GM12891 (cell line): ENCODE measurements around the gene ITGA2B.

Experiments
- PAX5 ChIP-seq: IDR thresholded peaks from 2 replicates; pipeline ENCODE4 v1.6.1; 2011; ENCODE audit warnings: low read length, moderate library complexity, mild to moderate bottlenecking; ENCODE audit not compliant: insufficient read depth, severe bottlenecking
- POLR2A ChIP-seq: IDR thresholded peaks from 2 replicates; pipeline ENCODE4 v1.6.1; 2011; ENCODE audit warnings: low read depth, low read length, control low read depth
- POLR2AphosphoS5 ChIP-seq: IDR thresholded peaks from 2 replicates; pipeline ENCODE4 v1.6.1; 2011; ENCODE audit warnings: low read depth, low read length, control low read depth
- POU2F2 ChIP-seq: IDR thresholded peaks from 2 replicates; pipeline ENCODE4 v1.6.1; 2011; ENCODE audit warnings: low read depth, mild to moderate bottlenecking, control low read depth, low read length, moderate library complexity
- TAF1 ChIP-seq: IDR thresholded peaks from 2 replicates; pipeline ENCODE4 v1.6.1; 2011; ENCODE audit warnings: low read depth, low read length, control low read depth

DNA sequence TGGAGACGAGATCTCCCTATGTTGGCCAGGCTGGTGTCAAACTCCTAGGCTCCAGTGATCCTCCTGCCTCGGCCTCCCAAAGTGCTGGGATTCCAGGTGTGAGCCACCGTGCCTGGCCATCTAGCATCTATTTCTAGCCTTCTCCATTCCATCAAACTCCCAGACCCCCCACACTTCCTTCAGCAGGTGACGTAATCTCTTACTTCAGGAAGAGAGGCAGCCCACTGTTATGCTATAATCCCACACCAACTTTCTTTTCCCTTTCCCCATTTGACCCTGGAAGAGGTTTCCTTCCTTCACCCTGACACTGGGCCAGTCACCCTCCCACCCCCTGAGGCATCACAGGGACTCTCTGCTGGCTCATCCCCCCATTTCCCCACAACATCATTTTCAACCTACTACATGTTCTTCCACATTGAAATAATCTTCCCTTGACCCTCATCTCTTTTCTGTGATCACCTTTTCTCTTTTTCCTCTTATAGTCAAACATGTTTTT, 7.6 kb downstream of the ITGA2B start:
- TF ChIP-seq POLR2A (no peak), TAF1 (no peak), POLR2AphosphoS5 (no peak), PAX5 (no peak), POU2F2 (no peak)
